PC-9 (cell line): ENCODE results near the gene PIM1. TPM values are rescaled to one million over a fixed set of nuclear protein-coding genes. Genes with fewer than 3 reads are reported as not detected.

Source experiments
- BruUV-seq: library from RNA; stranded (reverse); fragments of 400-500 nt; replicated peaks from 2 replicates; lab custom pipeline; 2021; lab: Mats Ljungman, UMichigan
- CTCF ChIA-PET: fragments of 300-600 bp; sonication (Branson Sonifier 250); formaldehyde crosslinking; loops from one replicate; lab custom pipeline; 2022; ENCODE audit warnings: antibody characterized with exemption; lab: Charles Lee
- POLR2A ChIA-PET: fragments of 300-600 bp; sonication (Branson Sonifier 250); formaldehyde crosslinking; loops from one replicate; lab custom pipeline; 2022; ENCODE audit warnings: antibody characterized with exemption; ENCODE audit not compliant: unreplicated experiment; lab: Charles Lee
- DNase-seq, 2 experiments: peaks; one replicate each; pipeline versions ENCODE4 v3.0.0 to v3.0.0-alpha.2; 2015 to 2022; ENCODE audit warnings: mixed read lengths in 1 of 2
- H2AFZ ChIP-seq: fragments of 200-600 bp; sonication (generic); 2 replicates; pipeline ENCODE4 v1.8.1; 2017; ENCODE audit warnings: antibody characterized with exemption
- H3F3A ChIP-seq: fragments of 200-600 bp; sonication (generic); 2 replicates; pipeline ENCODE4 v1.8.1; 2017; ENCODE audit warnings: antibody characterized with exemption, mild to moderate bottlenecking, low read depth; ENCODE audit not compliant: insufficient read depth
- H3K27ac ChIP-seq: fragments of 200-600 bp; sonication (generic); 2 replicates; pipeline ENCODE4 v1.6.1; 2016; ENCODE audit warnings: mixed run types
- H3K27me3 ChIP-seq: fragments of 200-600 bp; sonication (generic); 2 replicates; pipeline ENCODE4 v1.6.1; 2016; ENCODE audit warnings: low read depth, mixed run types; ENCODE audit not compliant: insufficient read depth
- H3K36me3 ChIP-seq: fragments of 200-600 bp; sonication (generic); 2 replicates; pipeline ENCODE4 v1.6.1; 2016; ENCODE audit warnings: low read depth, mixed run types
- H3K4me1 ChIP-seq: fragments of 200-600 bp; sonication (generic); replicated peaks from 2 replicates; pipeline ENCODE4 v1.6.1; 2016; ENCODE audit warnings: mixed run types; ENCODE audit not compliant: insufficient read depth
- H3K4me2 ChIP-seq: fragments of 200-600 bp; sonication (generic); 2 replicates; pipeline ENCODE4 v1.6.1; 2017; ENCODE audit warnings: mixed run types
- H3K4me3 ChIP-seq: fragments of 200-600 bp; sonication (generic); 2 replicates; pipeline ENCODE4 v1.6.1; 2016; ENCODE audit warnings: mixed run types
- H3K79me2 ChIP-seq: fragments of 200-600 bp; sonication (generic); 2 replicates; pipeline ENCODE4 v1.6.1; 2017; ENCODE audit warnings: low read depth, mixed run types
- H3K9me2 ChIP-seq: fragments of 200-600 bp; sonication (generic); 2 replicates; pipeline ENCODE4 v1.8.1; 2017; ENCODE audit warnings: mild to moderate bottlenecking; ENCODE audit not compliant: insufficient read depth
- H3K9me3 ChIP-seq: fragments of 200-600 bp; sonication (generic); 2 replicates; pipeline ENCODE4 v1.8.1; 2016; ENCODE audit warnings: low read depth; ENCODE audit not compliant: insufficient read depth
- H4K20me1 ChIP-seq: fragments of 200-600 bp; sonication (generic); 2 replicates; pipeline ENCODE4 v1.8.1; 2017; ENCODE audit not compliant: insufficient read depth
- CTCF ChIP-seq: fragments of 200-600 bp; sonication (generic); conservative IDR thresholded peaks from 2 replicates; pipeline ENCODE4 v1.6.1; 2017; ENCODE audit warnings: mixed run types, antibody characterized with exemption, mild to moderate bottlenecking, moderate library complexity
- EZH2 ChIP-seq: fragments of 200-600 bp; sonication (generic); IDR thresholded peaks from 2 replicates; pipeline ENCODE4 v1.8.0; 2017; ENCODE audit warnings: antibody characterized with exemption, low read depth
- intact Hi-C: fragments of 100-400 bp; cut with micrococcal nuclease; formaldehyde crosslinking; loops from one replicate; pipeline ENCODE4 v1.10.0; 2022; ENCODE audit not compliant: unreplicated experiment
- total RNA-seq: library from RNA; stranded (reverse); gene quantifications from 2 replicates; pipeline ENCODE4 v1.2.3, GENCODE V29; 2021

Gene PIM1
- total RNA-seq, 1 experiment from 2014 or later = 51.0 TPM

- Histone ChIP-seq H3K9me3 (no peaks in the 10 kb centered on the region), H3K4me3 (no peak overlapping the region), H3K4me1 (peaks cover 17% of the 10 kb centered on the region), H3K9me2 (no peaks in the 10 kb centered on the region), H3K4me2 (peak overlapping the region; percentile 91), H3K79me2 (peaks cover 40% of the 10 kb centered on the region), H4K20me1 (peaks cover 31% of the 10 kb centered on the region), H3K27ac (no peak overlapping the region), H2AFZ (no peak overlapping the region), H3K27me3 (no peaks in the 10 kb centered on the region), H3F3A (peaks cover 66% of the 10 kb centered on the region), H3K36me3 (peaks cover 43% of the 10 kb centered on the region)
- ChIA-PET POLR2A (no interaction called here), CTCF (no interaction called here)
- TF ChIP-seq CTCF (no peak), EZH2 (no peak)
- BruUV-seq = no TSS peak
- DNase-seq = no peak
- intact Hi-C loops = no loop called here
Measured at GRCh38 chr6:37174196-37174514, 4.2 kb downstream of the PIM1 start.

GRCh38 chr6:37174515-37175331, 4.8 kb downstream of the PIM1 start:
- BruUV-seq = no TSS peak
- peaks cover 31% of the 10 kb centered on the region for H4K20me1 ChIP-seq
- no peak for TF ChIP-seq EZH2
- no peak for TF ChIP-seq CTCF
- H3K9me2 ChIP-seq = no peaks in the 10 kb centered on the region
- DNase-seq = no peak
- H3K4me1 ChIP-seq = peaks cover 17% of the 10 kb centered on the region
- H3K27ac ChIP-seq = no peak overlapping the region
- ChIA-PET POLR2A (interaction anchor here (0.7 kb wide), 1 partner anchor 15 kb away, joined by 6 read pairs; no protein-coding TSS in a partner anchor), CTCF (interaction anchor here (1.4 kb wide), 1 partner anchor 46 kb away, joined by 3 read pairs; no protein-coding TSS in a partner anchor)
- H2AFZ ChIP-seq = no peak overlapping the region
- H3F3A ChIP-seq = peaks cover 64% of the 10 kb centered on the region
- intact Hi-C loops = no loop called here
- peaks cover 43% of the 10 kb centered on the region for H3K36me3 ChIP-seq
- H3K27me3 ChIP-seq = no peaks in the 10 kb centered on the region
- peak overlapping the region; percentile 34; the same call in 1 of the 2 replicates for H3K4me2 ChIP-seq
- peaks cover 40% of the 10 kb centered on the region for H3K79me2 ChIP-seq
- H3K9me3 ChIP-seq = no peaks in the 10 kb centered on the region
- no peak overlapping the region for H3K4me3 ChIP-seq

- POLR2A ChIA-PET = interaction anchor here (0.6 to 0.7 kb wide), 4 partner anchors 14 to 1671 kb away, joined by 4 to 7 read pairs (median 5); no protein-coding TSS in a partner anchor
- no peaks in the 10 kb centered on the region for H3K27me3 ChIP-seq
- no peak for DNase-seq
- no peak overlapping the region for H2AFZ ChIP-seq
- H3K9me2 ChIP-seq = no peaks in the 10 kb centered on the region
- peaks cover 70% of the 10 kb centered on the region for H3F3A ChIP-seq
- no TSS peak for BruUV-seq
- H3K4me2 ChIP-seq = 0 out of 2 replicates have a peak overlapping the region, but pooled peaks have one; percentile 34
- intact Hi-C loops = no loop called here
- peaks cover 43% of the 10 kb centered on the region for H3K36me3 ChIP-seq
- no peak for TF ChIP-seq CTCF
- TF ChIP-seq EZH2 = no peak
- H3K9me3 ChIP-seq = no peaks in the 10 kb centered on the region
- peaks cover 27% of the 10 kb centered on the region for H4K20me1 ChIP-seq
- no peak overlapping the region for H3K27ac ChIP-seq
- H3K4me3 ChIP-seq = no peak overlapping the region
- H3K4me1 ChIP-seq = peaks cover 17% of the 10 kb centered on the region
- H3K79me2 ChIP-seq = peaks cover 35% of the 10 kb centered on the region
- CTCF ChIA-PET = interaction anchor here (0.6 to 1.4 kb wide), 2 partner anchors 47 to 154 kb away, joined by 3 read pairs; no protein-coding TSS in a partner anchor
Measured at GRCh38 chr6:37175332-37176267, 5.6 kb downstream of the PIM1 start.
